A673 (cell line): ENCODE measurements around the gene ING4. TPM values are rescaled to one million over a fixed set of nuclear protein-coding genes. Genes with fewer than 3 reads are reported as not detected.

Experiments used
- BruUV-seq: library from RNA; stranded (reverse); fragments of 400-500 nt; replicated peaks from 2 replicates; lab custom pipeline; 2021; lab: Mats Ljungman, UMichigan
- CTCF ChIA-PET: fragments of 300-600 bp; sonication (Branson Sonifier 250); formaldehyde crosslinking; loops from one replicate; lab custom pipeline; 2022; ENCODE audit warnings: antibody characterized with exemption; lab: Charles Lee
- POLR2A ChIA-PET: fragments of 300-600 bp; sonication (Branson Sonifier 250); formaldehyde crosslinking; loops from one replicate; lab custom pipeline; 2022; ENCODE audit warnings: antibody characterized with exemption; ENCODE audit not compliant: low non-redundant PET; lab: Charles Lee
- DNase-seq: peaks from one replicate; pipeline ENCODE4 v3.0.0-alpha.2; 2015; ENCODE audit warnings: low spot score
- H3K27ac ChIP-seq: fragments of 200-600 bp; sonication (generic); 2 replicates; pipeline ENCODE4 v1.5.1; 2016; ENCODE audit warnings: mixed run types, low read depth, mild to moderate bottlenecking, mixed read lengths, antibody characterized with exemption, low read length; ENCODE audit not compliant: poor library complexity, severe bottlenecking
- H3K27me3 ChIP-seq: fragments of 200-600 bp; sonication (generic); replicated peaks from 2 replicates; pipeline ENCODE4 v1.6.1; 2017; ENCODE audit warnings: mixed run types, low read depth, mild to moderate bottlenecking, mixed read lengths, antibody characterized with exemption, low read length; ENCODE audit not compliant: insufficient read depth, poor library complexity
- H3K36me3 ChIP-seq: fragments of 200-600 bp; sonication (generic); 2 replicates; pipeline ENCODE4 v1.6.1; 2016; ENCODE audit warnings: mixed run types, mild to moderate bottlenecking, mixed read lengths, antibody characterized with exemption, low read length; ENCODE audit not compliant: insufficient read depth, poor library complexity, severe bottlenecking
- H3K4me1 ChIP-seq: fragments of 200-600 bp; sonication (generic); 2 replicates; pipeline ENCODE4 v1.6.1; 2017; ENCODE audit warnings: mixed run types, mild to moderate bottlenecking, mixed read lengths, antibody characterized with exemption, low read length; ENCODE audit not compliant: insufficient read depth, poor library complexity, severe bottlenecking
- H3K4me3 ChIP-seq: fragments of 200-600 bp; sonication (generic); 2 replicates; pipeline ENCODE4 v1.5.1; 2016; ENCODE audit warnings: low read depth, mixed run types, mild to moderate bottlenecking, mixed read lengths, low read length; ENCODE audit not compliant: poor library complexity, severe bottlenecking
- H3K9me3 ChIP-seq: fragments of 200-600 bp; sonication (generic); 2 replicates; pipeline ENCODE4 v1.6.1; 2016; ENCODE audit warnings: mixed run types, low read depth, mild to moderate bottlenecking, mixed read lengths, antibody characterized with exemption, low read length; ENCODE audit not compliant: poor library complexity, severe bottlenecking
- CTCF ChIP-seq: fragments of 300-800, 200-600 bp; sonication (generic); conservative IDR thresholded peaks from 2 replicates; pipeline ENCODE4 v1.5.1; 2017; ENCODE audit warnings: low read depth, mild to moderate bottlenecking, antibody characterized with exemption, low read length, moderate library complexity, mixed read lengths
- EZH2 ChIP-seq: fragments of 200-600 bp; sonication (generic); IDR thresholded peaks from 2 replicates; pipeline ENCODE4 v1.6.1; 2017; ENCODE audit warnings: borderline replicate concordance, low read depth, mild to moderate bottlenecking, mixed read lengths, antibody characterized with exemption, low read length; ENCODE audit not compliant: poor library complexity, severe bottlenecking
- intact Hi-C: fragments of 100-400 bp; cut with micrococcal nuclease; formaldehyde crosslinking; loops from one replicate; pipeline ENCODE4 v1.10.0; 2022; ENCODE audit not compliant: unreplicated experiment
- total RNA-seq: library from RNA; stranded (reverse); gene quantifications from 2 replicates; pipeline ENCODE4 v1.2.3, GENCODE V29; 2021

ING4 gene
- total RNA-seq, 1 experiment from 2014 or later: 21.4 TPM

- DNase-seq: no peak
- Histone ChIP-seq H3K36me3 (no peaks in the 10 kb centered on the region), H3K4me3 (no peak overlapping the region), H3K4me1 (no peaks in the 10 kb centered on the region), H3K9me3 (no peaks in the 10 kb centered on the region), H3K27ac (no peak overlapping the region), H3K27me3 (no peaks in the 10 kb centered on the region)
- CTCF ChIA-PET: no interaction called here
- no TSS peak for BruUV-seq
- intact Hi-C loops: no loop called here
- no peak for TF ChIP-seq CTCF
- no peak for TF ChIP-seq EZH2
- POLR2A ChIA-PET: no interaction called here
These were observed 42.0 kb downstream of the ING4 start for GRCh38 chr12:6620885-6621274.

GRCh38 chr12:6620137-6620884, 42.6 kb downstream of the ING4 start:
- TF ChIP-seq EZH2 (no peak), CTCF (peak; percentile 47)
- ChIA-PET CTCF (no interaction called here), POLR2A (no interaction called here)
- H3K27ac ChIP-seq: no peak overlapping the region
- H3K4me3 ChIP-seq: no peak overlapping the region
- intact Hi-C loops: no loop called here
- BruUV-seq: no TSS peak
- H3K9me3 ChIP-seq: no peaks in the 10 kb centered on the region
- H3K27me3 ChIP-seq: no peaks in the 10 kb centered on the region
- H3K36me3 ChIP-seq: no peaks in the 10 kb centered on the region
- no peak for DNase-seq
- no peaks in the 10 kb centered on the region for H3K4me1 ChIP-seq

- TF ChIP-seq EZH2 (no peak), CTCF (no peak)
- Histone ChIP-seq H3K4me1 (no peaks in the 10 kb centered on the region), H3K27ac (no peak overlapping the region), H3K4me3 (no peak overlapping the region), H3K9me3 (no peaks in the 10 kb centered on the region), H3K27me3 (no peaks in the 10 kb centered on the region), H3K36me3 (no peaks in the 10 kb centered on the region)
- ChIA-PET POLR2A (no interaction called here), CTCF (interaction anchor here (0.6 kb wide), 2 partner anchors 66 to 350 kb away, joined by 3 to 4 read pairs; no protein-coding TSS in a partner anchor)
- no TSS peak for BruUV-seq
- intact Hi-C loops: loop anchor here (5.0 kb wide), 2 partner anchors 159 to 209 kb away; partner anchors contain the start of gene P3H3
- DNase-seq: no peak
These were observed 44.3 kb downstream of the ING4 start for GRCh38 chr12:6618483-6619225.
